Testis (tissue), 3 donors: ENCODE data around the gene CYP2C18. TPM values are rescaled to one million over a fixed set of nuclear protein-coding genes. Genes with fewer than 3 reads are reported as not detected.

Source experiments
- DNase-seq: peaks from one replicate; pipeline ENCODE4 v3.0.0-alpha.2; 2019
- H3K27ac ChIP-seq, 2 donors: fragments of 200-600 bp; sonication (generic); one replicate each; pipeline ENCODE4 v1.5.1; 2019
- H3K27me3 ChIP-seq: fragments of 200-600 bp; sonication (generic); one replicate; pipeline ENCODE4 v1.5.1; 2019
- H3K36me3 ChIP-seq: fragments of 200-600 bp; sonication (generic); one replicate; pipeline ENCODE4 v1.5.1; 2017; ENCODE audit warnings: low read depth; ENCODE audit errors: missing control alignments
- H3K4me1 ChIP-seq: fragments of 200-600 bp; sonication (generic); one replicate; pipeline ENCODE4 v1.5.1; 2019
- H3K4me3 ChIP-seq, 2 donors: fragments of 200-600 bp; sonication (generic); one replicate each; pipeline ENCODE4 v1.5.1; 2017 to 2019
- H3K9me3 ChIP-seq: fragments of 200-600 bp; sonication (generic); one replicate; pipeline ENCODE4 v1.5.1; 2017
- CTCF ChIP-seq, 3 experiments: fragments of 450-650 bp in 2 of 3; fragments of 200-600 bp in 1 of 3; sonication (generic) in 1 of 3; IDR thresholded peaks; one replicate each; pipeline ENCODE4 v1.5.1; 2016 to 2019; ENCODE audit warnings: antibody characterized with exemption in 3 of 3, mild to moderate bottlenecking in 2 of 3, moderate library complexity in 1 of 3
- POLR2A ChIP-seq: fragments of 450-650 bp; IDR thresholded peaks from one replicate; pipeline ENCODE4 v1.6.1; 2017; ENCODE audit warnings: antibody characterized with exemption, mild to moderate bottlenecking, moderate library complexity
- WGBS, 2 donors: methylation state at CpG; one replicate each; pipeline ENCODE4 v1.1.5; 2018; 5-methylcytosine and 5-hydroxymethylcytosine counted together
- intact Hi-C: fragments of 100-400 bp; cut with DNase I; formaldehyde crosslinking; loops from one replicate; pipeline ENCODE4 v1.15.1; 2023; ENCODE audit warnings: low total_unique reads
- polyA plus RNA-seq: library from polyadenylated mRNA; stranded (reverse); fragments of 350-450 nt; fragmentation: Illumina TruSeq; extraction: RNeasy Lipid Tissue Mini Kit (QIAGEN cat#74804); gene quantifications from one replicate; pipeline ENCODE4 v1.2.3, GENCODE V29; 2014; ENCODE audit warnings: low read depth, low replicate concordance; ENCODE audit not compliant: insufficient read depth
- total RNA-seq, 2 donors: library from RNA; depleted of rRNA; stranded (reverse); fragments of >200 nt; gene quantifications; one replicate each; pipeline ENCODE4 v1.2.3, GENCODE V29; 2016

Gene CYP2C18
- total and polyA plus RNA-seq, 3 donors from 2014 or later, result 0.12 to 1.1 TPM; not detected in 1

- Histone ChIP-seq H3K9me3 (no peaks in the 10 kb centered on the region), H3K4me3 (no peak overlapping the region), H3K36me3 (no peaks in the 10 kb centered on the region), H3K4me1 (no peaks in the 10 kb centered on the region), H3K27ac (no peak overlapping the region), H3K27me3 (no peaks in the 10 kb centered on the region)
- 84 to 85% methylated on average over 11 of the region's 11 CpGs for whole genome bisulfite sequencing, 2 donors
- TF ChIP-seq POLR2A, result no peak
- no peak for TF ChIP-seq CTCF (IDR thresholded peaks at IDR 0.05)
- DNase-seq, result no peak
- intact Hi-C loops, result no loop called here
Measured at GRCh38 chr10:94687625-94688248, 4.2 kb downstream of the CYP2C18 start.

GRCh38 chr10:94706089-94706488 is 22.6 kb downstream of the CYP2C18 start:
- Histone ChIP-seq H3K27me3 (no peaks in the 10 kb centered on the region), H3K36me3 (no peaks in the 10 kb centered on the region), H3K9me3 (no peaks in the 10 kb centered on the region), H3K27ac (no peak overlapping the region), H3K4me1 (no peaks in the 10 kb centered on the region), H3K4me3 (no peak overlapping the region)
- 88 to 91% methylated on average over 1 of the region's 1 CpG for WGBS, 2 donors
- intact Hi-C loops, result no loop called here
- TF ChIP-seq POLR2A, result no peak
- no peak for TF ChIP-seq CTCF (IDR thresholded peaks at IDR 0.05)
- no peak for DNase-seq

GRCh38 chr10:94710578-94710977 is 27.0 kb downstream of the CYP2C18 start:
- TF ChIP-seq CTCF (IDR thresholded peaks at IDR 0.05) (no peak), POLR2A (no peak)
- Histone ChIP-seq H3K36me3 (no peaks in the 10 kb centered on the region), H3K27ac (no peak overlapping the region), H3K4me3 (no peak overlapping the region), H3K4me1 (no peaks in the 10 kb centered on the region), H3K9me3 (no peaks in the 10 kb centered on the region), H3K27me3 (no peaks in the 10 kb centered on the region)
- no peak for DNase-seq
- intact Hi-C loops, result no loop called here

GRCh38 chr10:94725871-94726270 is 42.3 kb downstream of the CYP2C18 start:
- Histone ChIP-seq H3K9me3 (no peaks in the 10 kb centered on the region), H3K27me3 (no peaks in the 10 kb centered on the region), H3K36me3 (no peaks in the 10 kb centered on the region), H3K4me3 (no peak overlapping the region), H3K27ac (no peak overlapping the region), H3K4me1 (no peaks in the 10 kb centered on the region)
- intact Hi-C loops, result no loop called here
- TF ChIP-seq POLR2A, result no peak
- TF ChIP-seq CTCF (IDR thresholded peaks at IDR 0.05), result no peak
- DNase-seq, result no peak

- no peak for DNase-seq
- H3K27me3 ChIP-seq, result no peaks in the 10 kb centered on the region
- no peaks in the 10 kb centered on the region for H3K9me3 ChIP-seq
- intact Hi-C loops, result no loop called here
- H3K27ac ChIP-seq, result no peak overlapping the region
- TF ChIP-seq CTCF (IDR thresholded peaks at IDR 0.05) (no peak), POLR2A (no peak)
- no peaks in the 10 kb centered on the region for H3K4me1 ChIP-seq
- no peak overlapping the region for H3K4me3 ChIP-seq
- WGBS, 2 donors, result 70 to 74% methylated on average over 3 of the region's 3 CpGs
- H3K36me3 ChIP-seq, result no peaks in the 10 kb centered on the region
Measured at GRCh38 chr10:94735197-94735596, 51.7 kb downstream of the CYP2C18 start.
